Sigmoid colon (tissue), 7 donors: ENCODE measurements around the gene TEC. TPM values are rescaled to one million over a fixed set of nuclear protein-coding genes. Genes with fewer than 3 reads are reported as not detected.

Source experiments
- DNase-seq: peaks from one replicate; pipeline ENCODE4 v3.0.0-alpha.2; 2019
- H3K27ac ChIP-seq, 4 donors: fragments of 200-600 bp; sonication (generic); one replicate each; pipeline ENCODE4 v1.5.1; 2016 to 2019; ENCODE audit warnings: mild to moderate bottlenecking in 1 of 4
- H3K27me3 ChIP-seq, 3 donors: fragments of 200-600 bp; sonication (generic); one replicate each; pipeline ENCODE4 v1.5.1; 2019; ENCODE audit warnings: mild to moderate bottlenecking in 1 of 3
- H3K36me3 ChIP-seq, 4 donors: fragments of 200-600 bp; sonication (generic); one replicate each; pipeline ENCODE4 v1.5.1; 2016 to 2019
- H3K4me1 ChIP-seq, 4 donors: fragments of 200-600 bp; sonication (generic); one replicate each; pipeline ENCODE4 v1.5.1; 2017 to 2019
- H3K4me3 ChIP-seq, 4 donors: fragments of 200-600 bp; sonication (generic); one replicate each; pipeline ENCODE4 v1.5.1; 2017 to 2019; ENCODE audit warnings: mild to moderate bottlenecking in 2 of 4, moderate library complexity in 1 of 4
- H3K9me3 ChIP-seq, 4 donors: fragments of 200-600 bp in 3 of 4; sonication (generic) in 3 of 4; one replicate each; pipeline versions ENCODE4 v1.5.1 to v1.6.1; 2013 to 2019
- EP300 ChIP-seq, 4 donors: sonication (generic); formaldehyde crosslinking; IDR thresholded peaks; one replicate each; pipeline ENCODE4 v1.6.1; 2017; ENCODE audit warnings: antibody characterized with exemption in 4 of 4
- POLR2A ChIP-seq, 2 donors: fragments of 450-650 bp; IDR thresholded peaks; one replicate each; pipeline ENCODE4 v1.6.1; 2016; ENCODE audit warnings: antibody characterized with exemption in 2 of 2, mild to moderate bottlenecking in 2 of 2, moderate library complexity in 2 of 2
- POLR2AphosphoS5 ChIP-seq, 4 donors: sonication (generic); formaldehyde crosslinking; IDR thresholded peaks; one replicate each; pipeline ENCODE4 v1.6.1; 2017; ENCODE audit warnings: antibody characterized with exemption in 4 of 4
- WGBS, 2 donors: extraction: QIAGEN DNeasy Blood & Tissue Kit; methylation state at CpG; one replicate each; pipeline ENCODE4 v1.1.7; 2013; 5-methylcytosine and 5-hydroxymethylcytosine counted together
- intact Hi-C: fragments of 100-400 bp; cut with DNase I; formaldehyde crosslinking; loops from one replicate; pipeline ENCODE4 v1.15.1; 2023
- polyA plus RNA-seq, 3 donors: library from polyadenylated mRNA; stranded (reverse); fragments of 200-250 nt; gene quantifications; one replicate each; pipeline ENCODE4 v1.2.3, GENCODE V29; 2013
- total RNA-seq, 4 donors: library from RNA; depleted of rRNA; stranded (reverse); fragments of >200 nt; gene quantifications; one replicate each; pipeline ENCODE4 v1.1.0, GENCODE V29; 2016
- TF ChIP-seq, protein P1 (sequence below), 4 experiments: fragments of 450-650 bp in 3 of 4; fragments of 200-600 bp in 1 of 4; IDR thresholded peaks; one replicate each; pipeline ENCODE4 v1.5.1; 2016 to 2019; ENCODE audit warnings: antibody characterized with exemption in 4 of 4, mild to moderate bottlenecking in 3 of 4, moderate library complexity in 2 of 4
- donor health status: healthy with polysubstance abuse.
- donor health status: Bipolar disorder and iron deficiency.
- donor health status: healthy.

TEC gene
- total and polyA plus RNA-seq, 7 donors: 1.1 to 5.3 (median 2.0) TPM

DNA sequence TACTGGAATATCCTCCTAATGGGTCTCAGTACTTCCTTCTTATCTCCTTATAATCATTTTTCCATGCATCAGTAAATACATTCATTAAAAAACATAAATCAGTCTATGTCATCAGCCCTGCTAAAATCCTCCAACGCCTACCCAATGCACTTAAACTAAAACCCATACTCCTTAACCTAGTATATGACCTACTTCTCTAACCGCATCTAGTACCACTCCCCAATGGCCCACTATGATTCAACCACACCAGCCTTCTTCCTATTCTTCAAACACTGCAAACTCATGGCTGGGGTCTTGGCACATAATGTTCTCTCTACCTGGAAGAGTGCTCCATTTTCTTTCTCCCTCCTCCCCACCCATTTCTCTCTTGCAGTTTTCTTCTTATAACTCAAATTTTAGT is 18.7 kb downstream of the TEC start:
- no peak overlapping the region for H3K4me3 ChIP-seq
- H3K4me1 ChIP-seq: peaks cover 0 to 6% (median 0%) of the 10 kb centered on the region in 4 donors
- H3K36me3 ChIP-seq: no peaks in the 10 kb centered on the region
- no peak for DNase-seq
- H3K27me3 ChIP-seq: no peaks in the 10 kb centered on the region
- intact Hi-C loops: no loop called here
- H3K27ac ChIP-seq: no peak overlapping the region
- 94 to 96% methylated on average over 2 of the region's 2 CpGs for WGBS, 2 donors
- TF ChIP-seq POLR2A (IDR thresholded peaks at IDR 0.05) (no peak), EP300 (IDR thresholded peaks at IDR 0.05) (no peak), POLR2AphosphoS5 (IDR thresholded peaks at IDR 0.05) (no peak)
- TF ChIP-seq, protein P1, sequence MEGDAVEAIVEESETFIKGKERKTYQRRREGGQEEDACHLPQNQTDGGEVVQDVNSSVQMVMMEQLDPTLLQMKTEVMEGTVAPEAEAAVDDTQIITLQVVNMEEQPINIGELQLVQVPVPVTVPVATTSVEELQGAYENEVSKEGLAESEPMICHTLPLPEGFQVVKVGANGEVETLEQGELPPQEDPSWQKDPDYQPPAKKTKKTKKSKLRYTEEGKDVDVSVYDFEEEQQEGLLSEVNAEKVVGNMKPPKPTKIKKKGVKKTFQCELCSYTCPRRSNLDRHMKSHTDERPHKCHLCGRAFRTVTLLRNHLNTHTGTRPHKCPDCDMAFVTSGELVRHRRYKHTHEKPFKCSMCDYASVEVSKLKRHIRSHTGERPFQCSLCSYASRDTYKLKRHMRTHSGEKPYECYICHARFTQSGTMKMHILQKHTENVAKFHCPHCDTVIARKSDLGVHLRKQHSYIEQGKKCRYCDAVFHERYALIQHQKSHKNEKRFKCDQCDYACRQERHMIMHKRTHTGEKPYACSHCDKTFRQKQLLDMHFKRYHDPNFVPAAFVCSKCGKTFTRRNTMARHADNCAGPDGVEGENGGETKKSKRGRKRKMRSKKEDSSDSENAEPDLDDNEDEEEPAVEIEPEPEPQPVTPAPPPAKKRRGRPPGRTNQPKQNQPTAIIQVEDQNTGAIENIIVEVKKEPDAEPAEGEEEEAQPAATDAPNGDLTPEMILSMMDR (IDR thresholded peaks at IDR 0.05): no peak
- H3K9me3 ChIP-seq: no peaks in the 10 kb centered on the region

DNA sequence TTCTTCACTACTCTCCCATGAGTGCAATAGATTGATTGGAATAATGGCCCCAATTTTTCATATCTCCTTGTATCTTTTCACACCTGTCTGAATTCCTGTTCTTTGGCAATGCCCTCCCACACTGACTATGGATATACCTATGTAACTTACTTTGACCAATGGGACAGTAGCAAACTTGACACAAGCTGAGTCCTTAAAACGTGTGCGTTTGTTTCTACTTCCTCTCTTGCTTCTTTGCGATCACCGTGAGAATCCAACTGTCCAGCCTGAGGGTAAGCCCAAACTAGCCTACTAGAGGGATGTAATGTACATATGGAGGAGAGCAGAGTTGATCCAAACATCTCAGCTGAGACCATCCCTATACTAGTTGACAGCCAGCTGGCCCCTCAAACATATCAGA is 19.3 kb downstream of the TEC start:
- no peak for DNase-seq
- intact Hi-C loops: no loop called here
- no peak overlapping the region for H3K27ac ChIP-seq

DNA sequence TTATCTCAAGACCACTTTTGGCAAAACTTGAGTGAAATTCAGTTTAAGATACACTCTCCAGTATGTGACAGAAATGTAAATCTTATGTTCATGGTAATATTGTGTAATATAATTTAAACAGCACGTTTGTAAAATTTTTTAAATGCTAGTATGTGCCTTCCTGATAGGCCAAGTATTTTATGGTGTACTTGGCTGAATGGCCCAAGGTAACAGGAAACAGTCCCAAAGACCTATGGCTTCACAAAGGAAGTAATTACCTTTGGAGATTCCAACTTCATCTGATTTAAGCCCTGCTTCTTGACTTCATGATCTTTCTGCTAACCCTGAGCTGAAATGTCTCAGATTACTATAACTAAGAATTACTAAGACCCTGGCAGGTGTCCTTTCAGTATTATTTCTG is 20.3 kb downstream of the TEC start:
- Histone ChIP-seq H3K4me1 (peaks cover 0 to 6% (median 0%) of the 10 kb centered on the region in 4 donors), H3K27me3 (no peaks in the 10 kb centered on the region), H3K9me3 (no peaks in the 10 kb centered on the region), H3K36me3 (no peaks in the 10 kb centered on the region), H3K27ac (no peak overlapping the region), H3K4me3 (no peak overlapping the region)
- 17 to 43% methylated on average over 1 of the region's 1 CpG for WGBS, 2 donors
- intact Hi-C loops: no loop called here
- DNase-seq: no peak
- TF ChIP-seq EP300 (IDR thresholded peaks at IDR 0.05): no peak
- no peak for TF ChIP-seq POLR2AphosphoS5 (IDR thresholded peaks at IDR 0.05)
- no peak for TF ChIP-seq POLR2A (IDR thresholded peaks at IDR 0.05)
- TF ChIP-seq, protein P1 (IDR thresholded peaks at IDR 0.05): no peak

More for the DNA sequence above, 19.3 kb downstream of the TEC start:
- no peaks in the 10 kb centered on the region for H3K27me3 ChIP-seq
- H3K9me3 ChIP-seq: no peaks in the 10 kb centered on the region
- no peak for TF ChIP-seq EP300 (IDR thresholded peaks at IDR 0.05)
- TF ChIP-seq POLR2AphosphoS5 (IDR thresholded peaks at IDR 0.05): no peak
- TF ChIP-seq POLR2A (IDR thresholded peaks at IDR 0.05): no peak
- TF ChIP-seq, protein P1 (IDR thresholded peaks at IDR 0.05): no peak
- no peak overlapping the region for H3K4me3 ChIP-seq
- no peaks in the 10 kb centered on the region for H3K36me3 ChIP-seq
- 84 to 95% methylated on average over 4 of the region's 4 CpGs for WGBS, 2 donors
- peaks cover 0 to 6% (median 0%) of the 10 kb centered on the region in 4 donors for H3K4me1 ChIP-seq

DNA sequence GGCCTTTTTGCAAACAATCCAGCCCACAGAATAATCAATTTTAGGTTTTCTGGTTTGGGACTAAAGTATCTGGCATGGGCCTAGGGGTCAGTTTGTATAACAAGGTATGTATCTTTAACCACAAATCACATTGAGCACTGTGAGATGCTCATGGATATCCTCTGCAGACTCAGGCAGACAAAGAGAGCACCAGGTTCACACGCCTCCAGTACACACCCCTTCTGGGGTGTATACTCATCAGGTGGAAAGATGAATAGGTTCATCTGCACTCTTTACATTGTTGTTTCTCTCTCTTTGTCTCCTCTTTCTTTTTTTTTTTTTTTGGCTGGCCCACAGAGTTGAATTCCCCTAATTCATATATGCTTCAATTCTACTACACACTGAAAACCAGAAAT is 21.1 kb downstream of the TEC start:
- Histone ChIP-seq H3K27me3 (no peaks in the 10 kb centered on the region), H3K9me3 (no peaks in the 10 kb centered on the region), H3K36me3 (no peaks in the 10 kb centered on the region), H3K27ac (no peak overlapping the region), H3K4me1 (peaks cover 0 to 6% (median 0%) of the 10 kb centered on the region in 4 donors), H3K4me3 (no peak overlapping the region)
- WGBS, 2 donors: 33 to 62% methylated on average over 1 of the region's 1 CpG
- intact Hi-C loops: no loop called here
- TF ChIP-seq POLR2AphosphoS5 (IDR thresholded peaks at IDR 0.05): no peak
- TF ChIP-seq EP300 (IDR thresholded peaks at IDR 0.05): no peak
- no peak for TF ChIP-seq POLR2A (IDR thresholded peaks at IDR 0.05)
- TF ChIP-seq, protein P1 (IDR thresholded peaks at IDR 0.05): no peak
- DNase-seq: no peak

DNA sequence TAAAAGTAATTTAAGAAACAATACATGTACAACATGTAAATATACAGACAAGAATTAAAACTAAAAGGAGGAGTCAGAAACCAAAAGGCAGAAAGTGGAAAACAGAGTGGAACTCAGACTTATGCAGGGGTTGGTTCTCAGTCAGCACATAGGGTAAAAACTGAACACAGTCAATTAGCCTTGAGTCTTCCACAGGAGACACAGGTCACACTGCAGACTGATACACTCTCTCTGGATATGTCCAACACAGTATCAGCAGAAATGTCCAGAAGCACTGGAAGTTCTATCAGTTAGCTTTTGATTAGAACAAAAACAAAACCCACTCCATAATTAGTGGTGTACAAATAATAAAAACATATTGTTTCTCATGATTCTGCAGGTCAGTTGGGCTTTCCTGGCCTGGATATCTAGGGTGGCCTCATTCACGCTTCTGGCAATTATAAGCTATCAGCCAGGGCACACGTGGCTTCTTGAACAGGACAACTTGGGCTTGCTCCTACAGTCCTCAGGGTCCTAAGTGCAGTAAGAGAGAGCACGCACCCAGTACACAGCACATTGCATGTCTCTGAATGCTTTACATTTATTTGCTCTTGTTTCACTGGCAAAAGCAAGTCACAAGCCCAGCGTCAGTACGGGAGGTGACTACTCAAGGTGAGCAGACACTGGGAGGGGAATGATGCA is 21.6 kb downstream of the TEC start:
- H3K36me3 ChIP-seq: no peaks in the 10 kb centered on the region
- intact Hi-C loops: no loop called here
- no peak overlapping the region for H3K4me3 ChIP-seq
- DNase-seq: no peak
- no peaks in the 10 kb centered on the region for H3K9me3 ChIP-seq
- H3K27me3 ChIP-seq: no peaks in the 10 kb centered on the region
- no peak overlapping the region for H3K27ac ChIP-seq
- peaks cover 0 to 6% (median 0%) of the 10 kb centered on the region in 4 donors for H3K4me1 ChIP-seq
- 82 to 91% methylated on average over 5 of the region's 5 CpGs for WGBS, 2 donors
- TF ChIP-seq POLR2AphosphoS5 (IDR thresholded peaks at IDR 0.05) (no peak), POLR2A (IDR thresholded peaks at IDR 0.05) (no peak), EP300 (IDR thresholded peaks at IDR 0.05) (no peak)
- TF ChIP-seq, protein P1 (IDR thresholded peaks at IDR 0.05): no peak
